GM12878 (cell line): ENCODE data around the gene PTCD3.

Source experiments
- RAD21 ChIP-seq: IDR thresholded peaks from 2 replicates; pipeline ENCODE4 v1.6.1; 2011; ENCODE audit warnings: mild to moderate bottlenecking, low read depth, low read length, moderate library complexity; ENCODE audit not compliant: insufficient read depth
- ZSCAN29 ChIP-seq: fragments of 450-650 bp; IDR thresholded peaks from 2 replicates; pipeline ENCODE4 v1.6.1; 2017; ENCODE audit warnings: mild to moderate bottlenecking, moderate library complexity
- TF ChIP-seq, protein P1 (sequence below): IDR thresholded peaks from 2 replicates; pipeline ENCODE4 v1.6.1; 2012; ENCODE audit warnings: low read length, inconsistent platforms
- TF ChIP-seq, protein P2 (sequence below): IDR thresholded peaks from 2 replicates; pipeline ENCODE4 v1.6.1; 2011; ENCODE audit warnings: low read depth, low read length, improper control_type of control experiment, borderline replicate concordance
- TF ChIP-seq, protein P3 (sequence below), 3 experiments: IDR thresholded peaks in 2 of 3; conservative IDR thresholded peaks in 1 of 3; 2 replicates each; pipeline ENCODE4 v1.5.1; 2011; ENCODE audit warnings: low read depth in 3 of 3, low read length in 3 of 3, mild to moderate bottlenecking in 3 of 3, control low read depth in 2 of 3, moderate library complexity in 2 of 3, inconsistent platforms in 1 of 3, mixed read lengths in 1 of 3; ENCODE audit not compliant: control insufficient read depth in 2 of 3, insufficient read depth in 1 of 3; ENCODE audit errors: extremely low read depth in 1 of 3

DNA sequence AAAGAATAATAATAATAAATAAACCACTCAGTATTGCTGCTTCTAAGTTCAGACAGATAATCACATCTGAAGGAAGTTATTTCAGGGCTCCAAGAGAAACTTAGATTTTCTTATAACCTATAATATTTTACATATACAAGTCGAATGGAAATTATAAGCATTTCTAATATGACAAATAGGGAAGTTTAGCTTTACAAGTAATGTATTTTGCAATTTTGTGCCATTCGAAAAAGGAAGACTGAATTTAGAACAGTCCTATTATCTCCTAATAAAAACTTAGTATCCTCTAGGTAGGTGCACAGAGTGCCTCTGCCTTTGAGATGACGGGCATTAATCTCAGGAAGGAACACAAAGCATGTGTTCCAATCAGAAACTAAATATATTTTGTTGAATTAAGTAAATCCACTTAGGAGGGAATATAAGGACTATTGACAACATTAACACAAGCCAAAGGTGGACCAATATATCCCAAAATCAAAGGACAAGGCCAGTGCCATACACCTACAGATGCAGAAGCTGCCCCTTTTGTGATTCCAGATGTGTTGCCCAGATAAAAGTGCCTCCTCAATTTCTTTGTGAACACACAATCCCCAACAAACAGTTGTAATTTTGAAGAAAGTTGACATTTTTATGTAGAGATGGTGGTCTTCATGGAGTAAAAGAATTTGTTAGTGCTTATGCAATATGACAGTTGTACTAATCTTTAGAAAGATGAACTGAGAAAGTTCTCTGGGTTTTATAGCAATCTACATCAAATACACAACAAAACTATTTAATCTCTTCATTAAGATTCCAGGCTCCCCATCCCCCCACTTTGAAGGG lies 36.6 kb downstream of the PTCD3 start:
- TF ChIP-seq, protein P1, sequence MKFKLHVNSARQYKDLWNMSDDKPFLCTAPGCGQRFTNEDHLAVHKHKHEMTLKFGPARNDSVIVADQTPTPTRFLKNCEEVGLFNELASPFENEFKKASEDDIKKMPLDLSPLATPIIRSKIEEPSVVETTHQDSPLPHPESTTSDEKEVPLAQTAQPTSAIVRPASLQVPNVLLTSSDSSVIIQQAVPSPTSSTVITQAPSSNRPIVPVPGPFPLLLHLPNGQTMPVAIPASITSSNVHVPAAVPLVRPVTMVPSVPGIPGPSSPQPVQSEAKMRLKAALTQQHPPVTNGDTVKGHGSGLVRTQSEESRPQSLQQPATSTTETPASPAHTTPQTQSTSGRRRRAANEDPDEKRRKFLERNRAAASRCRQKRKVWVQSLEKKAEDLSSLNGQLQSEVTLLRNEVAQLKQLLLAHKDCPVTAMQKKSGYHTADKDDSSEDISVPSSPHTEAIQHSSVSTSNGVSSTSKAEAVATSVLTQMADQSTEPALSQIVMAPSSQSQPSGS, result no peak
- TF ChIP-seq ZSCAN29 (no peak), RAD21 (no peak)
- TF ChIP-seq, protein P2, sequence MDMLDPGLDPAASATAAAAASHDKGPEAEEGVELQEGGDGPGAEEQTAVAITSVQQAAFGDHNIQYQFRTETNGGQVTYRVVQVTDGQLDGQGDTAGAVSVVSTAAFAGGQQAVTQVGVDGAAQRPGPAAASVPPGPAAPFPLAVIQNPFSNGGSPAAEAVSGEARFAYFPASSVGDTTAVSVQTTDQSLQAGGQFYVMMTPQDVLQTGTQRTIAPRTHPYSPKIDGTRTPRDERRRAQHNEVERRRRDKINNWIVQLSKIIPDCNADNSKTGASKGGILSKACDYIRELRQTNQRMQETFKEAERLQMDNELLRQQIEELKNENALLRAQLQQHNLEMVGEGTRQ, result no peak
- TF ChIP-seq, protein P3, sequence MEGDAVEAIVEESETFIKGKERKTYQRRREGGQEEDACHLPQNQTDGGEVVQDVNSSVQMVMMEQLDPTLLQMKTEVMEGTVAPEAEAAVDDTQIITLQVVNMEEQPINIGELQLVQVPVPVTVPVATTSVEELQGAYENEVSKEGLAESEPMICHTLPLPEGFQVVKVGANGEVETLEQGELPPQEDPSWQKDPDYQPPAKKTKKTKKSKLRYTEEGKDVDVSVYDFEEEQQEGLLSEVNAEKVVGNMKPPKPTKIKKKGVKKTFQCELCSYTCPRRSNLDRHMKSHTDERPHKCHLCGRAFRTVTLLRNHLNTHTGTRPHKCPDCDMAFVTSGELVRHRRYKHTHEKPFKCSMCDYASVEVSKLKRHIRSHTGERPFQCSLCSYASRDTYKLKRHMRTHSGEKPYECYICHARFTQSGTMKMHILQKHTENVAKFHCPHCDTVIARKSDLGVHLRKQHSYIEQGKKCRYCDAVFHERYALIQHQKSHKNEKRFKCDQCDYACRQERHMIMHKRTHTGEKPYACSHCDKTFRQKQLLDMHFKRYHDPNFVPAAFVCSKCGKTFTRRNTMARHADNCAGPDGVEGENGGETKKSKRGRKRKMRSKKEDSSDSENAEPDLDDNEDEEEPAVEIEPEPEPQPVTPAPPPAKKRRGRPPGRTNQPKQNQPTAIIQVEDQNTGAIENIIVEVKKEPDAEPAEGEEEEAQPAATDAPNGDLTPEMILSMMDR (IDR thresholded peaks at IDR 0.05 in 2 of 3, conservative IDR thresholded peaks at IDR 0.05 in 1 of 3; ENCODE audit: control insufficient read depth in 2 of 3, extremely low read depth in 1 of 3, insufficient read depth in 1 of 3, low read depth in 3 of 3, low read length in 3 of 3), result no peak
